ENCODE measurements around the gene NTRK1.

NTRK1 gene

DNA sequence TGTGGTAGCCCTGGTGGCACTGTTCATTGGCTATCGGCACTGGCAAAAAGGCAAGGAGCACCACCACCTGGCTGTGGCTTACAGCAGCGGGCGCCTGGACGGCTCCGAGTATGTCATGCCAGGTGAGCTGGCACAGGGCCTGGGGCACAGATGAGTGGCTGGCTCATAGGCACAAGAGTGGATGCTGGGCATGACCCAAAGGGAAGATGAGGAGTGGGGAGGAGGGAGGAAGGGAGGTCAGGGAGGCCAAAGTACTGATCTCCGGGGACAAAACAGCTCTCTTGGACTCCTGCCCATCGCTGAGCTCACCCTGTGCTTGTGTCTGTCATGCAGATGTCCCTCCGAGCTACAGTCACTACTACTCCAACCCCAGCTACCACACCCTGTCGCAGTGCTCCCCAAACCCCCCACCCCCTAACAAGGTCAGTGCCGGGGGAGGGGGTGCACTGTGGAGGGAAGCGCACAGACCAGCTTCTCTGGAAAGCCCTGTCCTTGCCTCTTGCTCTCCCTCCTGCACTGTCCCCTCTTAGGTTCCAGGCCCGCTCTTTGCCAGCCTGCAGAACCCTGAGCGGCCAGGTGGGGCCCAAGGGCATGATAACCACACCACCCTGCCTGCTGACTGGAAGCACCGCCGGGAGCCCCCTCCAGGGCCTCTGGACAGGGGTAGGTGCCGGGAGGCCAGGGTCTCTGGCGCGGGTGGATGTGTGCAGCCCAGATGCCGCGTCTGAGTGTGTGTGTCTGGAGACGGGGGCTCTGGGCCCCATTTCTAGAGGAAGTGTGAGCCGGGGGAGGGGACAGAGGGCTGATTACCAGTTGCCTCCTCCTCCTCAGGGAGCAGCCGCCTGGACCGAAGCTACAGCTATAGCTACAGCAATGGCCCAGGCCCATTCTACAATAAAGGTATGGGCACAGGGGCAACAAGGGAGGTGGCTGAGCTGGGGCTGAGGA lies 52.5 kb downstream of the NTRK1 start:
- H3K4me3 ChIP-seq (ENCODE audit: low read depth, low read length) = no peak overlapping the region
- TF ChIP-seq, protein P1, sequence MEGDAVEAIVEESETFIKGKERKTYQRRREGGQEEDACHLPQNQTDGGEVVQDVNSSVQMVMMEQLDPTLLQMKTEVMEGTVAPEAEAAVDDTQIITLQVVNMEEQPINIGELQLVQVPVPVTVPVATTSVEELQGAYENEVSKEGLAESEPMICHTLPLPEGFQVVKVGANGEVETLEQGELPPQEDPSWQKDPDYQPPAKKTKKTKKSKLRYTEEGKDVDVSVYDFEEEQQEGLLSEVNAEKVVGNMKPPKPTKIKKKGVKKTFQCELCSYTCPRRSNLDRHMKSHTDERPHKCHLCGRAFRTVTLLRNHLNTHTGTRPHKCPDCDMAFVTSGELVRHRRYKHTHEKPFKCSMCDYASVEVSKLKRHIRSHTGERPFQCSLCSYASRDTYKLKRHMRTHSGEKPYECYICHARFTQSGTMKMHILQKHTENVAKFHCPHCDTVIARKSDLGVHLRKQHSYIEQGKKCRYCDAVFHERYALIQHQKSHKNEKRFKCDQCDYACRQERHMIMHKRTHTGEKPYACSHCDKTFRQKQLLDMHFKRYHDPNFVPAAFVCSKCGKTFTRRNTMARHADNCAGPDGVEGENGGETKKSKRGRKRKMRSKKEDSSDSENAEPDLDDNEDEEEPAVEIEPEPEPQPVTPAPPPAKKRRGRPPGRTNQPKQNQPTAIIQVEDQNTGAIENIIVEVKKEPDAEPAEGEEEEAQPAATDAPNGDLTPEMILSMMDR (IDR thresholded peaks at IDR 0.05; ENCODE audit: low read depth, low read length) = no peak

DNA sequence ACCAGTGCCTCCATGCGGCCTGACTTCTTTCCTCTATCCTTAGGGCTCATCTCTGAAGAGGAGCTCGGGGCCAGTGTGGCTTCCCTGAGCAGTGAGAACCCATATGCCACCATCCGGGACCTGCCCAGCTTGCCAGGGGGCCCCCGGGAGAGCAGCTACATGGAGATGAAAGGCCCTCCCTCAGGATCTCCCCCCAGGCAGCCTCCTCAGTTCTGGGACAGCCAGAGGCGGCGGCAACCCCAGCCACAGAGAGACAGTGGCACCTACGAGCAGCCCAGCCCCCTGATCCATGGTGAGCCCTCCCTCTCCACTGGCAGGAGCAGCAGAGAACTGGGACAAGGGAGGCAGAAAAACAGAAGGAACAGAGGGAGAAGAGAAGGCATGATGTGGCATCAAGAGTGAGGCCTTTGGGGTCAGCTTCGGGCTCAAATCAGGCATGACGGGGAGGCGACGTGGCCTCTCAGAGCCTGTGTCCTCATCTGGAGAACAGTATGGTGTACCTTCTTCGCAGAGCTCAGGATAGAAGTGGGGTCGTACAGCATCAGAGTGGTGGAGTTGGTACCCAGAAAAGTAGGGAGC lies 53.2 kb downstream of the NTRK1 start:
- TF ChIP-seq, protein P1 (IDR thresholded peaks at IDR 0.05; ENCODE audit: low read depth, low read length) = no peak
- H3K4me3 ChIP-seq (ENCODE audit: low read depth, low read length) = no peak overlapping the region

GRCh38 chr1:156914440-156914856 lies 53.8 kb downstream of the NTRK1 start:
- H3K4me3 ChIP-seq (ENCODE audit: low read depth, low read length) = no peak overlapping the region
- TF ChIP-seq, protein P1 (IDR thresholded peaks at IDR 0.05; ENCODE audit: low read depth, low read length) = no peak

DNA sequence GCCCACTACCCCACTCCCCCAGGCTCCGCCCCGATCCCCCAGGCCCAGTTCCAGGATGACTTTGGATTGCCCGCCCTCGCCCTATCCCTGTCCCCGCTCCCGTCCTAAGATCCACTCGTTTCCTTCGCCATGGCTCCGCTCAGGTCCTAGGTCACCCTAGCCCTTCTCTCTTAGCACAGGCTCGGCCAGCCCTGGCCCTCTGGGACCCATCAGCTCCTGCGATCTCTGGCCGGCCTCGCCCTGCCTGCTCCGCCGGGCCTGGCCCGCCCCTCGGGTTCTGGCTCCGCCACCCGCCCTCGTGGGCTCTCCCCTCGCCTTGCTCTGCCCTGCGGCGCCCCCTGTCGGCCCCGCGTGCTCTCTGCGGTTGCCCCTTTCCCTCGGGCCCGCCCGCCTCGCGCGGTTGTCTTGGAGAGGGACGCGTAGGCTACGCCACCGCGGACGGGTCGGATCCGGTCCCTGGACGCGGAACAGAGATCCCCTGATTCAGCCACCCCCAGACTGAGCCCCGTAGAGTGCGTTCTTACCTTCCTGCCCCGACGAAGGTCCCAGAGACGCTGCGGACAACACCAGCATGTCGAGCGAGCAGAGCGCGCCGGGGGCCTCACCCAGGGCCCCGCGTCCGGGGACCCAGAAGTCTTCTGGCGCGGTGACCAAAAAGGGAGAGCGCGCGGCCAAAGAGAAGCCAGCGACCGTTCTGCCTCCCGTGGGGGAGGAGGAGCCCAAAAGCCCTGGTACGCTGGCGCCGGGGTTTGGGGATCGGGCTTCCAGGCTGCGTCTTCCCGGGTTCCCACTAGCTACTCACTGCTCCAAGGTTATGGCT lies 59.8 kb downstream of the NTRK1 start, which contains the start of gene LRRC71:
LRRC71 (plus strand) TSS at position 400 of the 820 bp plus-strand sequence; CDS start at position 572, 172 bp downstream.
- no peak within 1 kb of the TSS for H3K4me3 ChIP-seq (ENCODE audit: low read depth, low read length)

DNA sequence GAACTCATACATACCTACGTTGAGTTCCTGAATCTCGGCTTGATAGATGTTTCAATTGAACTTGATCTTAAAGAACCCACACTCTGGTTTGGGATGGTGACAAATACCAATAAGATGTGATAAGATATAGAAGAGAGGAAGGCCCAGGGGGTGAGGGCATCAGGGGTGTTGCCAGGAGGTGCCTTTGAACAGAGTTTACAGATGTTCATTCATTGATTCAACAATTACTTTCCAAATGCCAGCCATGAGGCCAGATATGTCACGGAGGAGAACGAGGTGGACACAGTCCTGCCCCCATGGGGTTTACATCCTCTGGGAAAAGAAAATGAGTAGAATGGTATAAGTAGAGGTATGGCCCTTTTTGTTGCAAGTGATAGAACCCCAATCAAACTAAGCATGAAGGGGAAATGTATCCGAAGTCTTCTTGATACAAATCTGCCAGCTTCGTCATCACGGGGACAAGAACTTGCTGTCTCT lies 60.4 kb downstream of the NTRK1 start:
- TF ChIP-seq, protein P1 (IDR thresholded peaks at IDR 0.05; ENCODE audit: low read depth, low read length) = no peak
- H3K4me3 ChIP-seq (ENCODE audit: low read depth, low read length) = no peak overlapping the region

More for the DNA sequence above, 59.8 kb downstream of the NTRK1 start, which contains the start of gene LRRC71:
- TF ChIP-seq, protein P1 (IDR thresholded peaks at IDR 0.05; ENCODE audit: low read depth, low read length) = peak; percentile 92

DNA sequence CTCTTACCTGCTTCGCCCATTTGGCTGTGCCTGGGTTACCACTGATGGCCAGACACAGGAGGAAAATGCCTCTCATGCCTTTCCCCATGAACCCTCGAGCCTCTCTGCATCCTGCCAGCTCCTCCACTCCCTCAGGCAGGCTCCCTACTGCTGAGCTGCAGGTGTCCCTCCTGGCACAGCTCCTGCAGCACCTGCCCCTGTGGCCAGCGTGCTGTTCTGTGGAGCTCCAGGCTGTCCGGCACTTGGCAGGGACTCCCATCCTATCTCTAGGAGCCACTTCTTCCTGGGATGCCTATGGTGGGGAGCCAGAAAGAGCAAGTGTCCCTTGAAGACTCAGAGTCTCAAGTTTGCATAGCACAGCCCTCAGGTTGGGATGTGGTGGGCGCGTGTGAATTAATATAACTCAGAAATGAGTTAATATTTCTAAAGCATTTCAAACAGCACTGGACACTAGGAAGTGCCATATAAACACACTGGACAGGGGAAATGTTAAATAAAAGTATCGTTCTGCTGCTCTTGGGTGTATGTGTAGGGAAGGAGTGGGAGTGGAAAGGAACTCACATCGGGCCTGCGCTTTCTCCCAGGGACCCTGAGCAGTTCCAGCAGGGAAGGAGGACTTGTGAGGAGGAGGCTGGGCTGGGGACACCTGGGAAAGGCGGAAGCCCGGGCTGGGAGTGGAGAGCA lies 62.5 kb downstream of the NTRK1 start:
- no peak overlapping the region for H3K4me3 ChIP-seq (ENCODE audit: low read depth, low read length)
- TF ChIP-seq, protein P1 (IDR thresholded peaks at IDR 0.05; ENCODE audit: low read depth, low read length) = no peak
